Measurements from ENCODE around the gene PDZD2.

Gene PDZD2

GRCh38 chr5:31887556-31887955 lies 248.6 kb downstream of the PDZD2 start:
- TF ChIP-seq CTCF (IDR thresholded peaks at IDR 0.05; ENCODE audit: insufficient read depth, missing control alignments) = no peak
- DNase-seq (ENCODE audit: insufficient read length, low spot score) (no peak), FAIRE-seq (no peak)

GRCh38 chr5:31888564-31888963 lies 249.6 kb downstream of the PDZD2 start:
- DNase-seq (ENCODE audit: insufficient read length, low spot score) (no peak), FAIRE-seq (no peak)
- no peak for TF ChIP-seq CTCF (IDR thresholded peaks at IDR 0.05; ENCODE audit: insufficient read depth, missing control alignments)

- no peak for DNase-seq (ENCODE audit: insufficient read length, low spot score)
- FAIRE-seq = no peak
- no peak for TF ChIP-seq CTCF (IDR thresholded peaks at IDR 0.05; ENCODE audit: insufficient read depth, missing control alignments)
These were observed 250.2 kb downstream of the PDZD2 start for GRCh38 chr5:31889001-31889561.

- FAIRE-seq (no peak), DNase-seq (ENCODE audit: insufficient read length, low spot score) (no peak)
- TF ChIP-seq CTCF (IDR thresholded peaks at IDR 0.05; ENCODE audit: insufficient read depth, missing control alignments) = no peak
These were observed 251.1 kb downstream of the PDZD2 start for GRCh38 chr5:31890046-31890445.

GRCh38 chr5:31894141-31894540 lies 255.2 kb downstream of the PDZD2 start:
- TF ChIP-seq CTCF (IDR thresholded peaks at IDR 0.05; ENCODE audit: insufficient read depth, missing control alignments) = no peak
- no peak for DNase-seq (ENCODE audit: insufficient read length, low spot score)
- no peak for FAIRE-seq

- FAIRE-seq (no peak), DNase-seq (ENCODE audit: insufficient read length, low spot score) (no peak)
- TF ChIP-seq CTCF (IDR thresholded peaks at IDR 0.05; ENCODE audit: insufficient read depth, missing control alignments) = no peak
These were observed 256.4 kb downstream of the PDZD2 start for GRCh38 chr5:31895199-31895820.

GRCh38 chr5:31898036-31898632 lies 259.2 kb downstream of the PDZD2 start:
- TF ChIP-seq CTCF (IDR thresholded peaks at IDR 0.05; ENCODE audit: insufficient read depth, missing control alignments) = no peak
- FAIRE-seq = no peak
- no peak for DNase-seq (ENCODE audit: insufficient read length, low spot score)

Measured in D721Med (cell line).